HG02588 (cell line): Measurements from ENCODE around the gene HLA-DQA1.
"Not testable (repeated sequence)": the region's sequence is repeated elsewhere in the genome, so short reads cannot be mapped to it uniquely, and the experiment has no call there.

Source experiments
- ATAC-seq: cut with Tn5 transposase; IDR thresholded peaks from one replicate; pipeline ENCODE4 v1.9.1; 2021; ENCODE audit warnings: mild to moderate bottlenecking, moderate library complexity; ENCODE audit not compliant: unreplicated experiment

The HLA-DQA1 gene

GRCh38 chr6:32621372-32621771, 15.8 kb upstream of the HLA-DQA1 start:
- ATAC-seq: no peak

DNA sequence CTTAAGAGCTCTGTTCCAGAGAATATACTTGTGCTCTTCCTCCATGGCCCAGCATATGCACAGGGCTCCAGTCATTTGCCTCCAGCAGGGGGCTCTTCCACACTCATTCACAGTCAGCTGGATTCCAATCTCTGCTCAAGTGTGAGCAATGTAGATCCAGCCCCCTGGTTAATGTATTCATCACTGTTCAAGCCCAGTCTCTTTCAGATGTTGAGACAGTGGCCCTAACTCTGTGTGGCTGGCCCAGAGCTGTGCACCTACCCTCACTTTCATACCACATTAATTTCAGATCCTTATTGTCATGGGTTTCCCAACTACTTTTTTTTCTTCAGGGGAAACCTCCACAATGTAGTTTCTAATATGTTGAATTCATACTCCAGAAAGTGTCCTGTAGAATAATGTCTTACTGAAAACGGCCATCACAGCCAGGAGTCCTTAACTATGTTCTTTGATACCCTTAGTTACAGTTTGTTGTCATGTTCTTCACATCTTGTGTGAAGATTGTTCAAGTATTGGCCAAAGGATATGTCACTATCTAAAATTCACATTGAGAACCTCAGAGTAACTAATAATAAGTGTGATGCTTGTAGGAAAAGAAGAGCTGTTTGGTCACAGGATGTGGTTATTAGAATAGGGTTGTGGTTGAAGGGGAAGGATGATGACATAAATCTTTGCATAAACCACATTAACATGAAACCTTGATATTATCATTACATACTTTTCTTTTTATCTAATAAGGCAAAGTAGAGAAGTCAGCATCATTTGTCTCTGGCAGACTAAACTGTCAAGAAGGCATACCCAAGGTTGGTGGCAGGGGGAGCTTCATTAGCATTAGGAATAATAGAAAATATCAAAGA, 14.4 kb upstream of the HLA-DQA1 start:
- peak; percentile 63 for ATAC-seq

DNA sequence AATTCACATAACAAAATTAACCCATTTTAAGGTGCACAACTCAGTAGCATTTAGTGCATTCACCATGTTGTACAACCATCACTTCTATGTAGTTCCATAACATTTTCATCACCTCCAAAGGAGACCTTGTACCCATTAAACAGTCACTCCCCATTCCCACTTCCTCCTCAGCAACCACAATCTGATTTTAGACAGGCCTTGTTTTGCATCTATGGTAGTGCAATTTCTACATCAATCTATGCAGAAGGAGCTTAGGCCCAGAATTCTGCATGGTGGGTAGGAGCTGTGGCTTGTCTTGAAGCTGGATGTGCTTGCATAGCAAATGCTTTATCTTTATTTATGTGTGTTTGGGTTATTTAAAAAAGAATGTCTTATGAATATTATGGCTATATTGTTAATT, 13.5 kb upstream of the HLA-DQA1 start:
- no peak for ATAC-seq

GRCh38 chr6:32624565-32624964, 12.6 kb upstream of the HLA-DQA1 start:
- ATAC-seq: no peak

DNA sequence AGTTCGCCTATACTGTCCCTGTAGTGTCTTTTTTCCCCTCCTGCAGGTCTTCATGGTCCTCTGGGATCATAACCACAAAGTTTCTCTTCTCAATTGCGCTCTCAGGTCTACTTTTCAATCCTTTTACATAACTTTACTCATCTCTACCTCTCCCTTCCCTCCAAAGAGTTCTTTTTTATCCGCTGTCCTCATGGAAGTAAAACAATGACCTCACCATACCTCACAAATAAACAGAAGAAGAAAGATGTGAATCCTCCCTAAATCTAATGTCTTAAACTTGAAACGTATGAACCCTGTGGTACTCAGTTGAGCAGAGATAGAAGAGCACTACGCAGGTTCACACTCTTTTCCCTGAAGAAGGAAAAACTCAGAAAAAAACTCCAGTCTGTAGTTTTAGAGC, 12.1 kb upstream of the HLA-DQA1 start:
- no peak for ATAC-seq

DNA sequence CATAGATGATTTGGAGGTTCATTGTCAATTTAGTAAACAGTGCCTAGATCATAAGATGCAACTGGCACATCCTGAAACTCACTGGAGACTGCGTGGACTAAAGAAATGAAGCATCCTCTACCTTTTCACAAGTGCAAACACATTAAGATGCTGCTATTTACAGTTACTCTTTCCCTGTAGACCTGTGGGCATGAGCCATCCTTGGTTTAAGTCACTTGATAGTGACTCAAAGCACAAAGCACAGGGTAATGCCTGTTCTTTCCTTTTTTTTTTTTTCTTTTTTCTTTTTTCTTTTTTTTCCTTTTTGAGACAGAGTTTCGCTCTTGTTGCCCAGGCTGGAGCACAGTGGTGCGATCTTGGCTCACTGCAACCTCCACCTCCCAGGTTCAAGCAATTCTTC, 10.0 kb upstream of the HLA-DQA1 start:
- ATAC-seq: no peak

- no peak for ATAC-seq
Observed at GRCh38 chr6:32627831-32628230, 9.4 kb upstream of the HLA-DQA1 start.

GRCh38 chr6:32629793-32630192, 7.4 kb upstream of the HLA-DQA1 start:
- not testable (repeated sequence) for ATAC-seq

DNA sequence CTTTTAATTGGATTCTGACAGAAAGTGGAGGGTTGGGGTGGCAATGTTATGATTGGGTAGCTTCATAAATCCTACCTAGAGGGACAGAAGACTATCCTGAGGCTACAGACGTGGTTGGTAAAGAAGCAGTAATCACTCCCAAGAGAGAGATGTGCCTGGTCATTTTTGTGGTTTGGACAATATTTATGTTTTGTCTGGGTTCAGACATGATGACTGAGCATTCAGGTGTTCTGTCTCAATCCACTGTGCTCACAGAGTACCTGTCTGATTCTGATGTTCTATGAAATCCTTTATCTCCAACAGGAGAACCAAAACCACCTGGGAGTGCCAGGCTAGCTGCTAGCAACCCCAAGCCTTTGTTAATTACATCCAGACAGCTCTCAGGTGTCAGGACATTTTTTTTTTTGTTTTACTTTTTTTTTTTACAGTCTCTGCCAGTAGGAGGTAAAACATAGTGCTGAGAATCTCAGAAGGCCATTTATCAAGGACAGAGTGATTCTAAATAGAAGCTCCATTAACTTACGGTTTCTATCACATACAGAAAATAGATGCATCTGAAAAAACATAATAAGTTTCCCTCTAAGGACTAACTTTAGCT, 1.6 kb upstream of the HLA-DQA1 start:
- ATAC-seq: no peak

DNA sequence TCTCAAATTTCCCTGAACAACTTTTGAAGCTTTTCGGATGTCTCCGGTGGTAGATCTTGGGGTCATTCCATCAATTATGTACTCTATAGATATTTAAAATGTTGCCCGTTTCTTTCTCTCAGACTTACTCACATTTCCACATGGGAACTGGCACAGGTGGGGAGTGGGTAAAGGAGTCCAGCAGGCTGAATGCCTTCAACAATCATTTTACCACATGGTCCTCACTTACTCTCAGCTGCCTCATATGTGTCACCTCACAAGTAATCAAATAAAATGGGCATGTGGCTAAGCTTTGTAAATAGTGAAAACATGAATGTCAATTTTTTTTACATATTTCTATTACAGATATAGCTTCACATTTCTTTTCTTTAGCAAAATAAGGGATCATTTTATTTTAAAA, 677 bp downstream of the HLA-DQA1 start:
- no peak for ATAC-seq

- no peak for ATAC-seq
Observed at GRCh38 chr6:32638532-32639219, 1.5 kb downstream of the HLA-DQA1 start.

GRCh38 chr6:32639440-32640394, 2.5 kb downstream of the HLA-DQA1 start:
- ATAC-seq: no peak

DNA sequence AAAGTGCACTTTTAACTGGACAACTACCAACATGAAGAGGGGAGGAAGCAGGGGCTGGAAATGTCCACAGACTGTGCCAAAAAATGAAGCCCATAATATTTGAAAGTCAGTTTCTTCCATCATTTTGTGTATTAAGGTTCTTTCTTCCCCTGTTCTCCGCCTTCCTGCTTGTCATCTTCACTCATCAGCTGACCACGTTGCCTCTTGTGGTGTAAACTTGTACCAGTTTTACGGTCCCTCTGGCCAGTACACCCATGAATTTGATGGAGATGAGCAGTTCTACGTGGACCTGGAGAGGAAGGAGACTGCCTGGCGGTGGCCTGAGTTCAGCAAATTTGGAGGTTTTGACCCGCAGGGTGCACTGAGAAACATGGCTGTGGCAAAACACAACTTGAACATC, 3.9 kb downstream of the HLA-DQA1 start:
- no peak for ATAC-seq

DNA sequence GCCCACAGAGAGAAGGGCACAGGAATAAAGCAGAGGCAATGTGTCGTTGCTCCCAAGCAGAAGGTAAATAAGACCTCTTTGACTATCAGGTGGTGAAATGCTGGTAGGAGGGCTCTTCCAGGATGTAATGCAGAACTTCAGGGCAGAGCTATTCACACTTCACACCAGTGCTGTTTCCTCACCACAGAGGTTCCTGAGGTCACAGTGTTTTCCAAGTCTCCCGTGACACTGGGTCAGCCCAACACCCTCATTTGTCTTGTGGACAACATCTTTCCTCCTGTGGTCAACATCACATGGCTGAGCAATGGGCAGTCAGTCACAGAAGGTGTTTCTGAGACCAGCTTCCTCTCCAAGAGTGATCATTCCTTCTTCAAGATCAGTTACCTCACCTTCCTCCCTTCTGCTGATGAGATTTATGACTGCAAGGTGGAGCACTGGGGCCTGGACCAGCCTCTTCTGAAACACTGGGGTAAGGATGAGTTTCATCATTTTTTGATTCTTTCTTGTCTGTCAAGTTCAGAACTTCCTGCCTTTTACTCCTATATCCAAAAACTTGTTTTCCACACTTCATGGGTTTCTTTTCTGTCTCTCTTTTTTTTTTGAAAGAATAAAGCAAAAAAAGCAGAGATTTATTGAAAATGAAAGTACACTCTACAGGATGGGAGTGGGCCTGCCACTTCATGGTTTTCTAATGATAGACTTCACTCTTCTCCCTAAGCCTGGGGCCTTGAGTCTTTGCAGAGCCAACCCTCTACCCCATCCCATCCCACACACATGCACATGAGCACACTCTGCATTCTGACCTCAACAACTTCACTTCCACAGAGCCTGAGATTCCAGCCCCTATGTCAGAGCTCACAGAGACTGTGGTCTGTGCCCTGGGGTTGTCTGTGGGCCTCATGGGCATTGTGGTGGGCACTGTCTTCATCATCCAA, 4.8 kb downstream of the HLA-DQA1 start:
- ATAC-seq: not testable (repeated sequence)

DNA sequence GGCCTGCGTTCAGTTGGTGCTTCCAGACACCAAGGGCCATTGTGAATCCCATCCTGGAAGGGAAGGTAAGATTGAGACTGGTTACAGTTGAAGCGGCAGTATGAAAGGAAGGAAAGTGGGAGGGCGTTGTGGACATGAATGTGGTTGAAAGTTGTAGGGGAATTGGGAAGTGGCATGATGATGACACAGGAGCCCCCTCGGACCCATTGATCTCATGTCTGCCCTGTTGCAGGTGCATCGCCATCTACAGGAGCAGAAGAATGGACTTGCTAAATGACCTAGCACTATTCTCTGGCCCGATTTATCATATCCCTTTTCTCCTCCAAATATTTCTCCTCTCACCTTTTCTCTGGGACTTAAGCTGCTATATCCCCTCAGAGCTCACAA, 5.5 kb downstream of the HLA-DQA1 start:
- ATAC-seq: no peak

DNA sequence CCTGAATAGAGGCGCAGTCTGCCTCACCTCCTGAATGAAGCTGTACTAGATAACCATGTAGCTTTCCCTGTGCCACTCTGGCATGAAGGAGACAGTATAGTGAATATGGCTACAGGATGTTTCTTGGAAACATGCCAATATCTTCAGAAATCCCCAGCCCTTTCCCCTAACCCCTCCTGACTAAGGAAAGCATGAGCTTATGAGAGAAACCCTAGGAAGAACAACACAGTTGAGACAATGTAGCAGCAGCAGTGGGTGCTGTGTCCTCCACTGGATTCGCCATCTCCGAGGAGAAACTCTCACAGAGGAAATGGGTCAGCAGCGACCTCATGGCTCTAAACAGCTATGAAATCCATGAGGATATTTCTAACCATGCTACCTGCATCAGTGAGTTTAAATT, 6.7 kb downstream of the HLA-DQA1 start:
- ATAC-seq: no peak

GRCh38 chr6:32645047-32645703, 8.0 kb downstream of the HLA-DQA1 start:
- ATAC-seq: no peak

DNA sequence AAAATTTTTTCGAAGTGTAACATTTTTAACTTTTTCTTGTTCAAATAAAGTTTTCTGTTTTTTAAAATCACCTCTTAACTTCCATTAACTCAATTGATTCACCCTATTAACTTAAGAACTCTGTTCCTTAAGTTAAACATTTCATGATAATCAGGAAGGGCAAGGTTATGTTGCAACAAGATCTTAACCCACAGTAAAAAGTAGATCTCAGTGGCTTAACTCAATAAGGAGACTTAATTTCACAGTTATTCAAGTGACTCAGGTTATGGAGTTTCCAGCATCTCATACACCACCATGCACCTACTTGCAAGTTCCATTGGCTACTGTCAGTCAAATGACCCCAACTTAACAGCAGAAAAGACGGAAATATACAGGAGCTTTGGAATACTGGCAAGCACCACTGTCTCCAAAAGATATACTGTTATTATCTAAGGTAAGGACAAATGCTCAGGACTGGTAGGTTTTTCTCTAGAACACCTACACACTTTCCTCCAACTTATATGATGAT, 18.1 kb downstream of the HLA-DQA1 start:
- no peak for ATAC-seq

DNA sequence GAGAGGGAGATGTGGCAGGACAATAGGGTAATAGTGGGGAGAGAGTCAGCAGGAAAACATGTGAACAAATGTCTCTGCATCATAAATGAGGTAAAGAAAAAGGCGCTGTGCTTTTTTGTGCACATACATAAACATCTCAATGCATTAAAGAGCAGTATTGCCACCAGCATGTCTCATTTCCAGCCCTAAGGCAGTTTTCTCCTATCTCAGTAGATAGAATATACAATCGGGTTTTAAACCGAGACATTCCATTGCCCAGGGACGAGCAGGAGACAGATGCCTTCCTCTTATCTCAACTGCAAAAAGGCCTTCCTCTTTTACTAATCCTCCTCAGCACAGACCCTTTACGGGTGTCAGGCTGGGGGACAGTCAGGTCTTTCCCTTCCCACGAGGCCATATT, 20.1 kb downstream of the HLA-DQA1 start:
- not testable (repeated sequence) for ATAC-seq
